GM19467 (cell line): ENCODE results near the gene PARP9.

ENCODE experiments used
- ATAC-seq: cut with Tn5 transposase; IDR thresholded peaks from one replicate; pipeline ENCODE4 v1.9.1; 2021; ENCODE audit warnings: mild to moderate bottlenecking, moderate library complexity; ENCODE audit not compliant: unreplicated experiment

The PARP9 gene

DNA sequence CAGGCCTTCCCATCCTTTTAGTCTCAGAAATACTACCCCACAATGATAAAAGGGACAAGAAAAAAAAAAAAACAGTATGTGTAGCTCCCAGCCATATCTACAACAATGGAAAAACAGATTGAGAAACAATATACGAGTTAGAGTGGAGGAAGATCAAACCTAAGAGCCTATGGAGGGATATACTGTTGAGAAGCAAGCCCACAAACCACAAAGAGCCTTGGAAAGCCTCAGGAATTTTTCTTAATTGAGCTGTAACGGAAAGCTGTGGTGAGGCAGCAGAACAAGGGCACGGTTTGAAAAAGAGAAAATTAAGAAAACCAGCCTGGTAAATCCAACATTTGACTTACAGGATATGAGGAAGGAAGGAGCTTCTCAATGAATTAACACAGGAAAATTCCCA lies 70.8 kb downstream of the PARP9 start:
- no peak for ATAC-seq

DNA sequence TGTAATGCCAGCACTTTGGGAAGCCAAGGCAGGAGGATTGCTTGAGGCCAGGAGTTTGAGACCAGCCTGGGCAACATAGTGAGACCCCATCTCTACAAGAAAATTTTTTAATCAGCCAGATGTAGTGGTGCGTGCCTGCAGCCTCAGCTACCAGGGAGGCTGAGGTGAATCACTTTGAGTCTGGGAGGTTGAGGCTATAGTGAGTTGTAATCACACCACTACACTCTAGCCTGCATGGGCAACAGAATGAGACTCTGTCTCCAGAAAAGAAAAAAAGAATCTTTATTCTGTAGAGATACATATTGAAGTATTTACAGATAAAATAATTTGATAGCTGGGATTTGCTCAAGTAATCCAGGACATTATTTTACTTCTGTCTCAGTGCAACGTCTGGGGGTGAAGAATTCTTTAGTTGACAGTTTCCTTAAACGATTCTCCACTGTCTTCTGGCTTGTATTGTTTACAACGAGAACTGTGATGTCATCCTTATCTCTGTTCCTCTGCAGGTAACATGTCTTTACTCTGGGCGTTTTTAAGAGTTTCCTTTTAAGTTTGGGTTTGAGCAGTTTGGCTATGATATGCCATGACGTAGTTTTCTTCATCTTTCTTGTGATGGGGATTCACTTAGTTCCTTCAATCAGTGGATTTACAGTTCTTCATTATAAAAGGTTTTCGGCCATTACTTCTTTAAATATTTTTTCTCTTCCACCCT lies 75.7 kb downstream of the PARP9 start:
- no peak for ATAC-seq

DNA sequence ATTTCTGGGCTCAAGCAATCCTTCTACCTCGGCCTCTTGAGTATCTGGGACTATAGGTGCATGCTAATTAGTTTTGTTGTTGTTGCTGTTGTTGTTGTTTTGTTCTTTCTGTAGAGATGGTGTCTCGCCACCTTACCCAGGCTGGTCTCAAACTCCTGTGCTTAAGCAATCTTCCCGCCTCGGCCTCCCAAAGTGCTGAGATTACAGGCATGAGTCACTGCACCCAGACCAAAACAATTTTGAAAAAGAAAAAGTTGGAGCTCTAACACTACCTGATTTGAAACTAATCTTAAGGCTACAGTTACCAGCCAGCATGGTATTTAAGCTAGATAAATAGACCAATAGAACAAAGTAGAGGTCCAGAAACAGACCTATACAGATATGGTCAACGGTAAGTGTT lies 79.1 kb downstream of the PARP9 start:
- ATAC-seq, result no peak

DNA sequence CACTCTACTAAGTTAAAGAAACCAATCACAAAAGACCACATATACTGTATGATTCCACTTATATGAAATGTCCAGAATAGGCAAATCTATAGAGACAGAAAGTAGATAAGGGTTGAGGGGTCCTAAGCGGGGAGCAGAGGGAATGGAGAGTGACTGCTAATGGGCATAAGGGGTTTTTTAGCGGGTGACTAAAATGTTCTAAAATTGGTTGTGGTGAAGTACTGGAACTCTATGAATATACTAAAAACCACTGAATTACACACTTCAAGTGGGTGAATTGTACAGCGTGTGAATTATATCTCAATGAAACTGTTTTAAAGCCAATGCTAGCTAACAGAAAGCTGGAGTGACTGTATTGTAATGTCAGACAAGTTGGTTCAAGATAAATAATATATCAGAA lies 82.7 kb downstream of the PARP9 start:
- no peak for ATAC-seq
